Measurements from ENCODE around the gene BCAS1.

BCAS1 gene

GRCh38 chr20:53957451-53958172 lies 112.8 kb downstream of the BCAS1 start:
- DNase-seq = no peak

- no peak for DNase-seq
Observed at GRCh38 chr20:53956013-53956715, 114.2 kb downstream of the BCAS1 start.

- no peak for DNase-seq
Observed at GRCh38 chr20:53954723-53955658, 115.4 kb downstream of the BCAS1 start.

GRCh38 chr20:53952528-53953096 lies 117.8 kb downstream of the BCAS1 start:
- no peak for DNase-seq

GRCh38 chr20:53950578-53950977 lies 119.8 kb downstream of the BCAS1 start:
- no peak for DNase-seq

- DNase-seq = no peak
Observed at GRCh38 chr20:53950031-53950430, 120.4 kb downstream of the BCAS1 start.

GRCh38 chr20:53949319-53949839 lies 121.0 kb downstream of the BCAS1 start:
- DNase-seq = peak; percentile 75

GRCh38 chr20:53948383-53949318 lies 121.7 kb downstream of the BCAS1 start:
- DNase-seq = no peak

GRCh38 chr20:53947501-53948195 lies 122.7 kb downstream of the BCAS1 start:
- no peak for DNase-seq

- no peak for DNase-seq
Observed at GRCh38 chr20:53946106-53946505, 124.3 kb downstream of the BCAS1 start.

- no peak for DNase-seq
Observed at GRCh38 chr20:53945478-53945877, 124.9 kb downstream of the BCAS1 start.

GRCh38 chr20:53944796-53945195 lies 125.6 kb downstream of the BCAS1 start:
- no peak for DNase-seq

GRCh38 chr20:53943522-53944291 lies 126.7 kb downstream of the BCAS1 start:
- DNase-seq = peak; percentile 8

GRCh38 chr20:53942973-53943372 lies 127.4 kb downstream of the BCAS1 start:
- DNase-seq = no peak

GRCh38 chr20:53942472-53942816 lies 128.0 kb downstream of the BCAS1 start:
- no peak for DNase-seq

- DNase-seq = no peak
Observed at GRCh38 chr20:53941680-53942471, 128.5 kb downstream of the BCAS1 start.

- DNase-seq = peak; percentile 30
Observed at GRCh38 chr20:53940907-53941545, 129.4 kb downstream of the BCAS1 start.

GRCh38 chr20:53940360-53940702 lies 130.1 kb downstream of the BCAS1 start:
- no peak for DNase-seq
